T-helper 2 cell (primary cell): ENCODE measurements around the gene EFEMP2.

Source experiments
- DNase-seq, 5 experiments: peaks; one replicate each; pipeline versions ENCODE4 v3.0.0 to v3.0.0-alpha.2; 2012 to 2022

The EFEMP2 gene

DNA sequence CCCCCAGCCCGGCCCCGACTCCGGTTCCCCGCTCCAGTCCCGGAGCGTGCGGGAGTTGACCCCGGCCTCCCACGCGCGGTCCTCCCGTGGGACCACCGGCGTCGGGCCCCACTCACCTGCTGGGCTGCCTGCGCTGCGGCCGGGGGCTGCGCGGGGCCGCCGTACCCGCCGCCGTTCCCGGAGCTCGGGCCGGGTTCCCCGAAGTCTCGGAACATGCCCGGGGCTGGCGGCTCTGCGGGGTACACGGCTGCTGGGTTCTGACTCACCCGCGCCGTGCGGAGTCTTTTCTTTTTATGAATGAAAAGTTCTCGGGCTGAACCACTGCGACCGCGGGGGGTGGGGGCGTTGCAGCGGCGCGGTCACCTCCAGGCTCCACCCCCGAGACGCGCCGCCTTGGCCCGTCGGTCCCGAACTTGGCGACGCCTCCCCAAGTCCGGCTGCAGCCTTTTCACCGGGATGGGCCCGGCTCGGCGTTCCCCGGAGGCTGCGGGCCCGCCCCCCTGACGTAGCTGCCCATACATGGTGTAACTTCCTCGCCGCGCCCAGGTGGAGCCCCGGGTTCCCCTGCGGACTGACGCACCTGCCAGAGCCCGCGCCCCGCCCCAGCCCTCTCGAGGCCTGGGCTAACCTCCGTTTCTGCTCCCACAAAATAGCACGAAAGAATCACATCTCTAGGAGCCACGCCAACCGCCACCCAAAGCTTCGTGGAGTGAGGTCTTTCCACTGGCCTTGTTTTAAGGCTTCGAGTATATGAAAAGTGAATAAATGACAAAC lies 27.7 kb upstream of the EFEMP2 start, which contains the start of gene FOSL1:
Gene FOSL1, minus strand, starts transcription at position 264 of the 774 bp plus-strand sequence. Its CDS starts 49 bp downstream, at position 215.
- DNase-seq = peak; percentile 89 to 95 (median 93)

DNA sequence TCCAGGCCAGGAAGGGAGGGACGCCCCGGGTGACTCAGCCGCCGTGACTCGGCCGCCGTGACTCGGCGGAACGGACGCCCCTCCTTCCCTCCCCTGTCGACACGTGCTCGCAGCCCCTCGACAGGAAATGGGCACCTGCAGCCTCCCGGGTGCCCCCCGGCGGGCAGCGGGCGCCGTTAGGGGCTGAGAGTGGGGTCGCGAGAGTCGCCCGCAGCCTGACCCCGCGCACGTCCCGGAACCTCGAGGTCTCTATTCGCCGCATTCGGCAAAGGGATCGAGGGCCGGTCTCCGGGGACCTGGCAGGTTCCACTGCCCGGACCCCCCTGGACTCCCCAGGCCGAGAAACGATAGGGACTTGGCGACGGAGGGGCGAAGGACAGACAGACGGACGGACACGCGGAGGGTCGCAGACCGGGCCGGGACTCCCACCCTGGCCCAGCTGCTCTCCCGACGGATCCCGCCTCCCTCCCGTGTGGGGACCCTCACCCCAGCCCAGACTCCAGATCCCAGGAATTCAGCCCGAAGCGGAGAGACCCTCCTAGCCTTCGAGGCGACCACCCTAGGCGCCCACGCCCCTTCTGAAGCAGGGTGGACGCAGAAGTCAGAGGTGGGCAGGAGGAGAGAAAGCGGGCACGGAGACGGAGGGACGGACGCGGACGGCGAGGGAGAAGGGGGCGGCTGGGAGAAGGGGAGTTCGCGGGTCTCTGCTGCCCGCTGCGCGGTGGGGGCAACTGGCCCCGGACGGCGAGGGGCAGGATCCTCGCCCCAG lies 26.9 kb upstream of the EFEMP2 start:
- peak in 3 of 5 experiments; percentile 36 to 66 (median 57) for DNase-seq

DNA sequence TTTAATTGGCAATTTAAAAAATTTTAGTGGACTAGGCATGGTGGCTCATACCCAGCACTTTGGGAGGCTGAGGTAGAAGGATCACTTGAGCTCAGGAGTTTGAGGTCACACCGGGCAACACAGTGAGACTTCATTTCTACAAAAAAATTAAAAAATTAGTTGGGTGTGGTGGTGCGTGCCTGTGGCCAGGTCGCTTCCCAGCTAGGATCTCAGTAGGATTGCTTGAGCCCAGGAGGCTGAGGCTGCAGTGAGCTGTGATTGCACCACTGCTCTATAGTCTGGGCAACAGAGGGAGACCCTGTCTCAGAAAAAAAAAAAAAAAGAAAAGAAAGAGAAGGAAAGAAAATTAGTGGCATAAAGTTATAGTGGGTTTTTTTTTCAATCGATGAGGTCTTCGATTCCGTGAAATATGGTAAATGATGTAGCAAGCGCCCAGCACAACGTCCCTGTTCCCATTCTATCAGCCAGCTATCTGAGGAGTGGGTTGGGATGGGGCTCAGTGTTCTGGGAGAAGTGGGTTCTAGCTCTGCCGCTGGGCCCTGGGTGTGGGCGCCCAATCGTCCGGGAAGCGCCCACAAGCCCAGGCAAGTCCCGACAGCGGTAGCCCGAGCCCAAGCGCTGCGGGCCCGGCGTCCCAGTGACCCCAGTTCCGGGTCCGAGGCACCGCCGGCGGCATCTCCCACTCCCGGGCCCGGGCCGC lies 26.2 kb upstream of the EFEMP2 start:
- no peak for DNase-seq

DNA sequence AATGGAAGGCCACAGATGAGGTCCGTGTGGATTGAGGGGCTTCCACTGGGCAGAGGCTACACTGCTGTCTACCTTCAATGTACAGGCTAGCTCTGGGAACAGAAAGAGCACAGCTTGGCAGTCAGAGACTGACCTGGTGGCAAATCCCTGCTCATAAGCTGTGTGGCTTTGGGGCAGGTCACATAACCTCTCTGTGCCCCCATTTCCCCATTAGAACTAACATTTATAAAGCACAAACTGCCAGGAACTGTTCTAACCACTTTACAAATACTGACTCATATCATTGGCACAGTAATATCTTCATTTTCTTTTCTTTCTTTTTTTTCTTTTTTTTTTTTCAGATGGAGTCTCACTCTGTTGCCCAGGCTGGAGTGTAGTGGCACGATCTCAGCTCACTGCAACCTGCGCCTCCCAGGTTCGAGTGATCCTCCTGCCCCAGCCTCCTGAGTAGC lies 24.4 kb upstream of the EFEMP2 start:
- peak in 1 of 5 experiments; percentile 44 for DNase-seq

DNA sequence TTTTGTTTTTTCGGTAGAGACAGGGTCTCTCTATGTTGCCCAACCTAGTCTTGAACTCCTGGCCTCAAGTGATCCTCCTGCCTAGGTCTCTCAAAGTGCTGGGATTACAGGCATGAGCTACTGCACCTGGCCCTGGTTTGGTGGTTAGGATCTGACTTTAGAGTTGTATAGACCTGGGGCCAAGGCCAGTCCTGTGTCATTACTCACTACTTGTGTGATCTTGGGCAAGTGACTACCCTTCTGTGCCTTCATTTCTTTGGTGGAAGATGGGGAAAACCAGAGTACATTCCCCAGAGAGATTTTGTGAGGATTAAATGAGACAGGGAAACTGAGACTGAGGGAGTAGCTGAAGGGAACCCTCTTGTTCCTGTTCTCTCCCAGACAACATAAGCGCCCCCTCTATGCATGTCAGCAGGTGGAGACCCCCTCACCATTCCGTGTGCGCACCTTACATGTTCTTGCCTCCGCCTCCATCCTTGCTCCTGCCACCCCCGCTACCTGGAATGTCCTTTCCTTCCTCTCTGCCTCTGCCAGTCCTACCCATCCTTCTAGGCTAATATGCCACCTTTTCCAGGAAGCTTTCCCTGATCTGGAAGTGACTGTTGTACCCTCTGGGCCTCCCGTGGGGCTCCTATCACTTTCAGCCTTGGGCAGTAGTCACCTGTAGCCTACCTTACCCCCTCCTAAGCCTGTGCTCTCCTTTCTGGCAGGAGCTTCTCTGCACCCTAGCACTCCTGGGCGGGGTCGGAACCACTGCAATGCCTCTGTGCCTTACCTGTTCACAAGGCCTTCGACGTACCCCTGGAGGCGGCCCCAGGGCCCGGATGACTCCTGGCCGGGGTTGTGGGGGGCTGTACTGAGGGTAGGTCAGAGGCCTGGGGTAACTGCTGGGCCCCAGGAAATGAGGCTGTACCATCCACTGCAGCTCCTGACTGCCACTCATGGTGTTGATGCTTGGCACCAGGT lies 23.7 kb upstream of the EFEMP2 start:
- DNase-seq = no peak

DNA sequence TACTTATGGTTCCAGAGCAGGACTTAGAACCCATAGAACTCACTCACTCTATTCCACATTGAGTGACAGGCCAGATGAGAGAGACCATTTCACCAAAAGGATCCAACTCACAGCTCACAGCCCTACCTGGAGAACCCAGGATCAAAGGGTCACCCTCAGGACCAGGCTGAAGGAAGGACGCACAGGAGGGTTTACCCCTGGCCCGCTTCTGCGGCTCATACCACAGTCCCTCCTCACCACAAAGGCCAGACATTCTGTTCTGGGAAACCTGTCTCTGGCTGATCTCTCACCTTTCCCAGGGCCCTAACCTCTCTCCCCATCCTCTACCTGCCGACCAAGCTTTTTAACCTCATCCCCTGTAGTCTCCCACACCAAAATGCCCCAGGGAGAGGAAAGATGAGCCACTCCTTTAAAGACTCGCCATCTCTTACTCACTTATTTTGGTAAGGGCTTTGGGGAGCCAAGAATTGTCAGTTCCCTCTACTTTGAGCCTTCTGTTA lies 22.9 kb upstream of the EFEMP2 start:
- DNase-seq = no peak

DNA sequence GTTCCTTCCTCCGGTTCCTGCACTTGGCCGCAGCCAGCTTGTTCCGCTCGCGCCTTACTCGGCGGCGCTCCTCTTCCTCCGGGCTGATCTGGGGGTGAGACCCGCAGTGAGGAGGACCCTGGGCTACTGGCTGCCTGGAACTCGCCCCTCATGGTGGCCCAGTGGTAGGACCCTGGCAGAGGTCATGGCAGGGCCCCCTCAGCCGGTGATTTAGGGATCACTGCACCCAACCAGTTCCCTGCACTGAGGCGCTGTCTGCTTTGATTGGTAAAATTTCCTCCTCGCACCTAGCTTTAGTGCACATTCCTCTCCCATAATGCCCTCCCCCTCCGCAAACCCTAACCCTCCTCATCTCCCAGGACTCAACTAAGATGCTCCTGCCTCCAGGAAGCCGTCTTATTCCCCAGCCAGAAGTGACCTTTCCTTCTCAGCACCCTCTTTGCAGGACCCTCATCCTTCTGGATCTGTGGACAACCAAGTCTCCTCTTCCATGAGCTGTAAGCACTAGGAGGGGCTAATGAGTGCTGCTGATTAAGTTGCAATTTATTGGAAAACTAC lies 21.5 kb upstream of the EFEMP2 start:
- DNase-seq = peak in 1 of 5 experiments; percentile 72

DNA sequence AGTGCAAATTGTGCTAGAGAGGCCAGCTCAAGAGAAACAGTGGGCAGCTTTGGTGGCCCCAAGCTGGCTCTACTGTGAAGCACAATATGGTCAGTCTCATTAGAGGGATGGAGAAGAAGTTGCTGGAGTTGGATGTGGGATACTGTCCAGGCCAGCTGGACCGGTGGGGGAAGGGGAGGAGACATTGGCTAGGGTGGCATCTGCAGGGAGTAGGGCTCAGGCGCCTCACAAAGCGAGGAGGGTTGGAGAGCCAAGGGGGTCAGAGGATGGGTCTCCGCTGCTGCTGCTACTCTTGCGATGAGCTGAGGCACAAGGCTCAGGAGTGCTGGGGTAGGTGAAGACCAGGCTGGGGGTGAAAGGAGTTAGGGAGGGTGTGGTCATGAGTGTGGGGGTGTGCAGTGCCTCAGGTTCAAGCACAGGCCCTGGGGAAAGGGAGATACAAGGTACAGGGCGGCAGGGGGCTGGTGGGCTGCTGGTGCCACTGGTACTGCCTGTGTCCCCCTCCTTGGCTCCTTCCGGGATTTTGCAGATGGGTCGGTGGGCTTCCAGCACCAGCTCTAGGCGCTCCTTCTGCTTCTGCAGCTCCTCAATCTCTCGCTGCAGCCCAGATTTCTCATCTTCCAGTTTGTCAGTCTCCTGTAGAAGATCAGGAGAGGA lies 20.2 kb upstream of the EFEMP2 start:
- DNase-seq = no peak

DNA sequence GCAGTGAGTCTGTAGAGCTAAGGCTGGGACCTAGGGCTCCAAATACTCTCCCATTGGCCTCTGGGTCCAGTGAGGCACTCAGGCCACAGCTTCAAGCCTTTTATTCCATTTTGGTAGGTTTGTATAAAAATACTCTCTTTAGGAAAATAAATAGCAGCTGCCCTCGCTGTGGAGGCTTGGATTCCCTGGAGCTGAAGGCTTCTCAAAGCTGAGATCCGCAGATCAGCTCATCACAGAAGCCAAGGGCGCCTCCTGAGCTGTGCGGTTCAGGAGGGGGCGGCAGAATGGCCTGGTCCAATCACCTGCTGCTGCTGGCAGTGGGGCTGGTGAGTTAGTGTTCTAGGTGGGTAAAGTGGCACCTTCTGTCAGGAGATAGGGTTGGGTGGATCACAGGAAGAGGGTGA lies 19.5 kb upstream of the EFEMP2 start:
- DNase-seq = peak in 1 of 5 experiments; percentile 58

DNA sequence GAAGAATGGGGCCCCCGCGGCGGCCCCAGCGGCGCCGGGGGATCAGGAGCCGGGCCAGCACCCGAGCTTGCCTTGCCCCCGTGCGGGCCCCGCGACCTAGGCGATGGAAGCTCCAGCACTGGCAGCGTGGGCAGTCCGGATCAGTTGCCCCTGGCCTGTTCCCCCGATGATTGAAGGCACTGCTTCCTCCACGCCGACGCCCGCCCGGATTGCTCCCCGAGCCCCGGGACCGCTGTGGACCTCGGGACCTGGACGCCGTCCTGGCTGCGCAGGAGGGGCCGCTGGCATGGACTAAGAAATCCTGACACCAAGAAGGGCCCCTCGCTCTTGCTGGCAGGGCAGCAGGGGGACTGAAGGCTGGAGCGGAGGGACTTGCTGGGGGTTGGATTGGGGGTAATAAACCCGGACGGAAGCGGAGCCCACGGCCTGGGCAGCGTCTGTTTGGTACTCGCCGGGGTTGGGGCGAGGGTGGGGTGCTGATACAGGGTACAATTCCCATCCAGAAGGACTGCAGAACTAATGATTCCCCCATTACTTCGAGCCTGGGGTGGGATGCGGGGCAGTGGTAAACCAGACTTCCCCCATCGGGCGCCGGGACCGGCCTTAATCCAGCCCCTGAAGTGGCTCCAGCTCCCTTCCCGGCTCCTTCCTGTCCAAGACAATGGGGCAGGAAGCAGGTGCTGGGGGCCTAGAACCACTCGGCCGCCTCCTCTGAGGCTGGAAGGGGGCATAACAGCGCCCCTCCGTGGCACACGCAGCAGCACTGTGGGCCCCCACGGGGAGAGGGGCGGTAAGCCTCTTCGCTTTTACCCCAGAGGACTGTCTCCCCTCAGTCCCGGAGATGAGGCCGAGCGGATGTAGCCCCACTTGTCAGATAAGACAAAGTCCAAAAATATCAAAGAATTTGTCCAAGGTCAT lies 18.9 kb upstream of the EFEMP2 start:
- DNase-seq = peak in 1 of 5 experiments; percentile 46

DNA sequence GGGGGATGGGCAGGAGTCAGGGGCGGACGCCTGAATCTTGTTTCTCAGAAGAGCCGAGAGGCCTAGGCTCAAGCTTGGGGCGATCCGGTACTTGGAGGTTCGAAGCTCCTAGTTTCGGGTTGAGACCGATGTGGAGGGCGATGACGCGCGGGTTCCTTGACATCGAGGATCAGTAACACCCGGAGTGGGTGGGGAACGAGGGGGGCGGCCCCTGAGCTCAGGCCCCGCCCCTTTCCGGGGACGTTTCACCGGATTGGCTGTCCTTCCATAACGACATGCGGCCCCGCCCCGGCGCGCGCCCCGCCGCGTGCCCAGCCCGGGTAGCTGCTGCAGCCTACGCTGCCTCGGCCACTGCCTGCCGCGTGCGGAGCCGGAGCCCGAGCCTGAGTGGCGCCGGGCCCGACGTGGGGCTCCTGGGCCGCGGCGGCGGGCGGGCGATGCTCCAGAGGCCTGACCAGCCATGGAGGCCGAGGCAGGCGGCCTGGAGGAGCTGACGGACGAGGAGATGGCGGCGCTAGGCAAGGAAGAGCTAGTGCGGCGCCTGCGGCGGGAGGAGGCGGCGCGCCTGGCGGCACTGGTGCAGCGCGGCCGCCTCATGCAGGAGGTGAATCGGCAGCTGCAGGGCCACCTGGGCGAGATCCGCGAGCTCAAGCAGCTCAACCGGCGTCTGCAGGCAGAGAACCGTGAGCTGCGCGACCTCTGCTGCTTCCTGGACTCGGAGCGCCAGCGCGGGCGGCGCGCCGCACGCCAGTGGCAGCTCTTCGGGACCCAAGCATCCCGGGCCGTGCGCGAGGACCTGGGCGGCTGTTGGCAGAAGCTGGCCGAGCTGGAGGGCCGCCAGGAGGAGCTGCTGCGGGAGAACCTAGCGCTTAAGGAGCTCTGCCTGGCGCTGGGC lies 18.0 kb upstream of the EFEMP2 start, which contains the start of gene CCDC85B:
Gene CCDC85B, plus strand, starts transcription at position 350 of the 895 bp plus-strand sequence. Its CDS starts 111 bp downstream, at position 461.
- DNase-seq = peak; percentile 96 to 98 (median 97)

DNA sequence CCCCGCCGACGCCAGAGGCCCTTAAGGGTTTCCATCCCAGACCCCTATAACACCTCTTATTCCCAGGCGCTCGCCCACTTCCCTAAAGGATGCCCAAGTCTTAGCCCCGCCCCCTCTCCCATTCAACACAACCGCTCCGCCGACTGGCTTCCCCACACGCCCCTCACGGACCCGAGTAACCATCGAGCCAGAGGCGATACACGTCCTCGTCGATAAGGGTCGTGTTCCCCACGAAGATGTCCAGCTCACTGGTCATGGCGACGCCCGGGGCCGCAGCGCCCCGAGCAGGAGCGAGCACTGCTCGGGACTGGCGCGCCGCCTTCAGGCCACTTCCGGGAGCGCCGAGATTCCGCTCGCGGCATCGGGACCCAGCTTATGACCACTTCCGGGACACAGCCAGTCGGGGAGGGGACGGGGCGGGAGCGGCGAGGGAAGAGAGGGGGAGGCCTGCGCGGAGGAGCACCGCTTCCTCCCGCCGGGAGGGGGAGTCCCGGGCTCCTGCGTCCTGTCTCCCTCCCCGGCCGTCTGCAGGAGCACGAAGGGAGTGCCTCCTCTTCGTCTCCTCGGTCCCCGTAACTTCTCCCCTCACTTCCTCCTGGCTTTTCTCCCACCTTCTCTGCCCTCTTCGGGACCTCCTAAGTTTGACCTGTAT lies 15.7 kb upstream of the EFEMP2 start, which contains the start of gene FIBP:
Gene FIBP, minus strand, starts transcription at position 309 of the 652 bp plus-strand sequence. Its CDS starts 53 bp downstream, at position 256.
- peak; percentile 87 to 98 (median 95) for DNase-seq

DNA sequence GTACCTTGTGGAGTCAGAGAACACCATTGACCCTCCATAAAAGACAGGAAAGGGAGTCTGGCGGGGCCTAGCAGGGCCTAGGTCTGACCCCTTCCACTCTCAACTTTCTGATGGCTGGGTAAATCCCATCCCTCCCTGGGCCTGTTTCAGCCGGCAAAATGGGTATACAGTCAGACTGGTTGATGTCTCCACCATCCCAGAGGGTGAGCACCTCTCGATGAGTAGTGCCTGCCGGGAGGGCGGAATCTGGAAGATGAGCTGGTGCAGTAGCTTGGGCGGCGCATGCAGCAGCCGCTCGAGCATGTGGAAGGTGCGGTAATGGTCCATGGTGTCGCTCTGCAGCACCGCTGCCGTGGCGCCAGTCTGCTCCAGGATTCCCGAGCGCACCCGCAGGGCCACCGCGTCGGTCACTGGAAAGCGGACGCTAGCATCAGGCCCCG lies 15.1 kb upstream of the EFEMP2 start:
- peak in 1 of 5 experiments; percentile 44 for DNase-seq

DNA sequence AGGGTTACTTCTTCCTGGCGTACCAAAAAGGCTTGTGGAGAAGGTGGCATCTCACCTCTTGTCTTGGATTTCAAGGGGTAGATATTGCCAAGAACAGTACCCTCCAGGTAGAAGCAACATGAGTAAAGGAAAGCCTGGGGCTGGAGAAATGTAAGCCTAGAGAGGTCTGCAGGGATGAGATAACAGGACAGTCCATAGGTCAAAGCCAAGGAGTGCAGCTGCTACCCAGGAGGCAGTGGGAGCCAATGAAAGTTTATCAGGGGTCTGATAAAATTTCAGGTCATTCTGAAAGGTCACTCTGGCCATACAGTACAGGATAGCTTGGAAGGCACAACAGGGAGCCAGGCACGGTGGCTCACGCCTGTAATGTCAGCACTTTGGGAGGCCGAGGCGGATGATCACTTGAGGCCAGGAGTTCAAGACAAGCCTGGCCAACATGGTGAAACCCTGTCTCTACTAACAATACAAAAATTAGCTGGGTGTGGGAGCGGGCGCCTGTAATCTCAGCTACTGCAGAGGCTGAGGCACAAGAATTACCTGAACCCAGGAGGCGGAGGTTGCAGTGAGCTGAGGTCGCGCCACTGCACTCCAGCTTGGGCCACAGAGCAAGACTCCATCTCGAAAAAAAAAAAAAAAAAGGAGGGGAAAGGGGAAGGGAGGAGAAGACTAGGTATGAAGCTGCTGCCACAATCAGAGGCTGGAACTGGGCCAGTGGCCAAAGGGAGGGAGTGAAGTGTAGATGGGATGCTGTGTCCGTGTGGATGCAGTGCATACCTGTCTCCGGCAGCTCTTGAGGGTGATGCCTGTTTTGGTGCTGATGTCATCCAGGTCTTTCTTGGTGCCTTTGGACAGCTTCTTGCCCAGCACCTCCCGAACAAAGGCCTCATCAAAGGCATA lies 14.5 kb upstream of the EFEMP2 start:
- DNase-seq = no peak

DNA sequence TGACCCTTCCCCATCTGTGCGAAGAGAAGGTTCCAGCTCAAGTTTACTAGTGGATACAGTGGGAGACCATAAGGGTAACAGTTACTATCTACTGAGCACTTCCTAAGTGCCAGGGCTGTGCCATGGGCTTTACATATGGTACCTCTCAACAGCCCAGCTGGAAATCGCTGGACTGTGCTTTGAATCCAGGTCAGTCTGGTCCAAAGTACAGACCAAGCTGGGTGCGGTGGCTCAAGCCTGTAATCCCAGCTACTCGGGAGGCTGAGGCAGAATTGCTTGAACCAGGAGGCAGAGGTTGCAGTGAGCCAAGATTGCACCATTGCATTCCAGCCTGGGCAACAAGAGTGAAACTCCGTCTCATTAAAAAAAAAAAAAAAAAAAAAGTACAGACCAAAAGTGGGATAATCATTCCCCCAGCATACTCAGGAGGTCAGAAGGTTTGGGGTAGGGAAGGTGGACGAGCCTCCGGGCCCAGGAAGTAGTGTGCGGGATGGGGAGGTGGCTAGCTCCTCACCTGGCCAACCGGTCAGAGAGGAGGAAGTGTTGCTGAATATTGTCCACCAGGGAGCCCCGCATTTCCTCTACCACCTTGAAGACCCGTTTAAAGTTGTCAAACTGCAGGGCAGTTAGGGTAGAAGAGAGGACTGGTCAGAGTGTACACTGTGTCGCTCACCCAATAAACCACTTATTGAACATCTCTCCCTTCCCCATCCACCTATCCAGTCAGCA lies 13.4 kb upstream of the EFEMP2 start:
- DNase-seq = no peak

DNA sequence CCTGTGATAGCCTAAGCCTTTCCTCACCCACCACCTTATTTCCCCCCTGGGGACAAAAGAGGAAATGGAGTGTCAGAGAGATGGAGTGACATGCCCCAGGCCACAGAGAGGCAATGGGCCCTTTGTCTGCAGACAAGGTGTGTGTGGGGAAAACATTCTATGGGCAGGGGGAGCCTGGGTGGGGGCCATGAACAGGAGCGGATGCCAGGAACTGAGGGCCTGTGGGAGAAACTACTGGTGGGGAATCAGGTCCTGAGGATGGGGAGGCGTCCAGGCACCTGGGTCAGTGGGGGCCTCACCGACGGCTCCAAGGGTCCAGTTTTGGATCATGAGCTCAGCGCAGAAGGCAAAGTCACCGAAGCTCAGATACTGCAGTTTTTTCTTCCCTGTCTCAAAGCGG lies 12.6 kb upstream of the EFEMP2 start:
- no peak for DNase-seq
